ENCODE data around the gene FOXN3.
"Not testable (repeated sequence)": the region's sequence is repeated elsewhere in the genome, so short reads cannot be mapped to it uniquely, and the experiment has no call there.

Gene FOXN3

DNA sequence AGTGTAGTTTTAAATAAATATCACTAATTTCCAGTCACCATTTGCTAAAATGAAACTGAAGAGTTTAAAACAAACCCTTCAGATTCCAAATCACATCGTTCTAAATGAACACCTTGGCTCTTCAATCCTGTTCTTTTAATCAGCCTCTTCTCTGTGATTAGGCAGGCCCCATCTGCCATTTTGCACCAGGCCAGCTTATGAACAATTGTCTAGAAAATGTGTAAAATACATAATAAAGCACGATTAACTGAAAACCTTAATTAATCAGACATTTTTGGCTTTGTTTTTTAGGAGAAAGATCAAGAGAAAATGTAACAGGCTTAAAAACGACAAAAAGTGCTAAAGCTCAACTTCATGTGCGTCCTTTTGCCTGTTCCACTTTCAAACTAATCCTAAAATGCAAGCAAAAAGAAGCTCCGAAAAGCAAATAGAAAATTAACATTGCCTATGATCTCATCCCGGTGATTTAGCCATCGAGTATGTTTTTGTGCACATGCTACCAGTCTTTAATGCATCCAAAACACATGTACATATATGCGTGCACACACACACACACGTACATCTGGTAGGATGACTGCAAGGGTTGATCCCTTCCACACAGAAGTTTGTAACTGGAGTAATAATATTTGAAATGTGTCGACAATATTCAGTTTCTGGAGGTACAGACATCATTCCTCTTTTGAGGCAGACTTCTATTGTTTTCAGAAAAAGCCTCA lies 288.6 kb downstream of the FOXN3 start:
- DNase-seq (ENCODE audit: low spot score): no peak

DNA sequence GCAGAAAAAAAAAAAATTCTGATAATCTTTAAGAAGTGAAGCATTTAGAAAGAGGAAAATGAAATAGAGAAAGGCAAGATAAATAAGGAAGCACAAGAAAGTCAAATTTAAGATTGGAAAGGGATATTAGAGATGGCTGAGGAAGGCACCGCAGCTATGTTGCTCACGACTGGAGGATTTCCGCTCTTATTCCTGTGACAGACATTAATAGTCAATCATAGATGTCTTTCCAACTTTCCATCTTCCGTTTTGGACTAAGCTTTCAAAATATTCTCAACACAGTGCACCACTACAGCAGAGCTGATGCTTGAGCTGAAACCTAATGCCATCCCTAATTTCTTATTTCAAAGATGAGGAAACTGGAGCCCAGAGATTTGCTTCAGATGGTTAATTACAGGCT lies 290.6 kb downstream of the FOXN3 start:
- DNase-seq (ENCODE audit: low spot score): no peak

GRCh38 chr14:89125216-89125615 lies 291.8 kb downstream of the FOXN3 start:
- DNase-seq (ENCODE audit: low spot score): no peak

GRCh38 chr14:89123851-89124250 lies 293.2 kb downstream of the FOXN3 start:
- no peak for DNase-seq (ENCODE audit: low spot score)

GRCh38 chr14:89123215-89123614 lies 293.8 kb downstream of the FOXN3 start:
- no peak for DNase-seq (ENCODE audit: low spot score)

DNA sequence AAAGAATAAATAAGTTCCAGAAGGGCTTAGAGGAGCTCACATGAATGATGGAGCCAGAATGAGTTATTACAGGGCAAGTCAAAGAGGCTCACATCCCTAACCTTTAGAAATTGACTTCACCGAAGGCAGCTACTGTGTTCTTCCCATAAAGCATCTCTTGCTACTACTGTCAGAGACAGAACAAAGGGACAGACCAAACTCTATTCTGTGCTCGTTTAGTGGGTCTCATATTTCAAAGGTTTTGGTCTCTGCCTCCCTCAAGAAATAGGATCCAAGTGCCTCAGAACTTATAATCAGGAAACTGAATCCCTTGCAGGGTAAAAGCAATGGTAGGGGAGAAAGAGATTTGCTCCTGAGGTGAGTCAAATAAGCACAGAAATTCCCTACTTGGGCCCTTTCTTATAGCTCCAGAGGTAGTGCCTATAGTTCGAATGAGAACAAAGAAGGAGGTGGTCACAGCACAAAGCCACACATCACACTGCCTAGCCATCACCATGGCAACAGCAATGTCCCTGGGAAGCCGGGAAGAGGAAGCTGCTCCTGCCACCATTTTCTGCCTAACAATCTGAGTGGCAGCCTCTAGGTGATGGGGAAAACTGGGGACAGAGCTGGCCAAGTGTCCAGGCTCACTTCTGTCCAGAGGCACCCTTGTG lies 294.9 kb downstream of the FOXN3 start:
- no peak for DNase-seq (ENCODE audit: low spot score)

GRCh38 chr14:89117012-89117411 lies 300.0 kb downstream of the FOXN3 start:
- DNase-seq (ENCODE audit: low spot score): no peak

GRCh38 chr14:89114109-89114508 lies 302.9 kb downstream of the FOXN3 start:
- DNase-seq (ENCODE audit: low spot score): no peak

GRCh38 chr14:89112720-89113119 lies 304.3 kb downstream of the FOXN3 start:
- no peak for DNase-seq (ENCODE audit: low spot score)

GRCh38 chr14:89111766-89112543 lies 305.1 kb downstream of the FOXN3 start:
- DNase-seq (ENCODE audit: low spot score): not testable (repeated sequence)

GRCh38 chr14:89111232-89111631 lies 305.8 kb downstream of the FOXN3 start:
- not testable (repeated sequence) for DNase-seq (ENCODE audit: low spot score)

DNA sequence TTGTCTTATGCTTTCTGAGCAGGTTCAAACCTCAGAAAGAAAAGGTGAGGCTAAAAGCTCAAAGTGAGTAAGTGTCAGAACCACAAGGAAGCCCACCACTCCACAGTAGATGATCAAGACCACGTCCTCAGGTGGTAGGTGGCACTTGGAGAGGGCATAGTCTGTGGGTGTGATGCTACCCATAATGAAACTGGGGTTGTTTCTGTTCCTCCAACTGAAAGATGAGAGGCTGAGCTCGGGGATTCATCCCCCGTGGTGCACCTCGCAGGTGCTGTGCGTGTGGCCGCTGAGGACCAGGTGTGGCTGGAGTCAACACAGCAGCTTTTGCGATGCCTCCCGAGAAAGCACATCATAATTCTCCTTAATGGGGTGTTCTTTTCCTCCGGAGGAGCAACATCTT lies 306.9 kb downstream of the FOXN3 start:
- DNase-seq (ENCODE audit: low spot score): no peak

DNA sequence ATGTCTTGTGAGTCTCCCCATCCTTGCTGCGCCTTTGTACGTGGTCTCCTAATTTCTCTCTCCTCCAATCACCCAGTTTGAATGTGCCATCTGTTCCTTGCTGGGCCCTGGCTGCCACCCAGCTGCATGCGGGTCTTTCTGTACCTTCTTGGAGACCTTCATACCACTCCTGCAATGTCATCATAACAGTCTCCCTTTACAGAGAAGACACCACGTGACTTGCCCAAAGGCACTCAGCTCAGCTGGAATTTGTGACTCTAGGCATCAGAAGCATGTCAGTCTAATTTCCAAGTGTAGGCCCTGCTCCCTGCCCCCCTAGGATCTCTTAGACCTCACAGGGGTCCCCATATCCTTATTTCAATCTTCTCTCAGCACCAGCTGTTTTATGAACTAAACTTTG lies 308.4 kb downstream of the FOXN3 start:
- no peak for DNase-seq (ENCODE audit: low spot score)

GRCh38 chr14:89107626-89108025 lies 309.4 kb downstream of the FOXN3 start:
- DNase-seq (ENCODE audit: low spot score): no peak
